GM04503 (cell line): Measurements from ENCODE around the gene TNFRSF21.
"Not testable (repeated sequence)": the region's sequence is repeated elsewhere in the genome, so short reads cannot be mapped to it uniquely, and the experiment has no call there.

Source experiments
- DNase-seq: peaks from one replicate; pipeline ENCODE4 v3.0.0-alpha.2; 2012; ENCODE audit warnings: low read depth

The TNFRSF21 gene

DNA sequence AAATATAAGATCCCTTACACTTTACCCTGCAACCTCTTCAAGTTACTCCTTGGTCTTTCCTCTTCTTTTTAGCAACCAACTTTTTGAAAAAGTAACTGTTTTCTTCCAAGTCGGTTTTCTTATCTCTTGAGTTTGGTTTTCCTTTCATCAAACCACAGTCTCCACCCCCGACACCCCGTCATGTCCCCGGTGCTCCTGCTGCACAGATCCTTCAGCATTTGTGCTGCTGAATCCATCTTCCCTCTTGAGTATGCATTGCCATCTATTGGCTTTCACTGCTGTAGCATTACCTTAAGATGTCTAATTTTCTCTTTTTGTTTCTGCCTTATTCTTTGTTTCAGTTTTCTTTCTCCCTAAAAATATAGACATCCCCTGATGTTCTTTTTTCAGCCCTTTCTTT, 11.9 kb upstream of the TNFRSF21 start:
- no peak for DNase-seq

DNA sequence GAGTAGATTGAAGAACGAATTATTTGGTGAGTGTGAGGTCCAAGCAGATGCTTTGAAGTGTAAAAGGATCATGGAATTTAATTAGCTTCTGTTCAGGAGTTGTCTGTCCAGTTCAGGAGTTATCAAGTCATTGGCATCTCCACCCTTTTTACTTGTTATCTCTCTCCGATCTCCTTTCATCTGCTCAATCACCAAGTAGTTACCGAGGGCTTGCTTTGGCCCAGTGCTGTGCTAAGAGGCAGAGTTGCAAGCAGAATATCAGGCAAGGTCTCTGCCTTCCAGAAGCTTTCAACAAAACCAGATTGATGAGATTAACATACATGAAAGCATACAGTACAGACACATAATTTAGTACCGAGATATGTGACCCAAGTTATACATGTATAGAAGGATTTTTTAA, 10.2 kb upstream of the TNFRSF21 start:
- no peak for DNase-seq

DNA sequence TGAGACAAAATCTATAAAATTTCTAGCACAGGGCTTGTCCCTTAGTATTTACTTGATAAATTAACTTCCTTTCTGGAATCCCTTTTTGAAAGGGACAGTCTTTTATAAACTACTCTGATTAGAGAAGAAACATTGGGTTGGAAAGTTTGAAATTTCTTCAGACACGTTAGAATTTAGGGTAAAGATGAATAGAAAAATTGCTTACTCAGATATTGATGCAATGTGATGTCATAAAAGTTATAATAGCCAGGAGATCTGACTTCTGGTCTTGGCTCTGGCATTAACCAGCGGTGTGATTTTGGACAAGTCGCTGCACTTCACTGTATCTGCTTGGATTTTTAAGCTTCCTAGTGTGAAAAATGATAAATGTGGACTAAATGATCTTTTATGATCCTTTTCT, 9.7 kb upstream of the TNFRSF21 start:
- DNase-seq: no peak

DNA sequence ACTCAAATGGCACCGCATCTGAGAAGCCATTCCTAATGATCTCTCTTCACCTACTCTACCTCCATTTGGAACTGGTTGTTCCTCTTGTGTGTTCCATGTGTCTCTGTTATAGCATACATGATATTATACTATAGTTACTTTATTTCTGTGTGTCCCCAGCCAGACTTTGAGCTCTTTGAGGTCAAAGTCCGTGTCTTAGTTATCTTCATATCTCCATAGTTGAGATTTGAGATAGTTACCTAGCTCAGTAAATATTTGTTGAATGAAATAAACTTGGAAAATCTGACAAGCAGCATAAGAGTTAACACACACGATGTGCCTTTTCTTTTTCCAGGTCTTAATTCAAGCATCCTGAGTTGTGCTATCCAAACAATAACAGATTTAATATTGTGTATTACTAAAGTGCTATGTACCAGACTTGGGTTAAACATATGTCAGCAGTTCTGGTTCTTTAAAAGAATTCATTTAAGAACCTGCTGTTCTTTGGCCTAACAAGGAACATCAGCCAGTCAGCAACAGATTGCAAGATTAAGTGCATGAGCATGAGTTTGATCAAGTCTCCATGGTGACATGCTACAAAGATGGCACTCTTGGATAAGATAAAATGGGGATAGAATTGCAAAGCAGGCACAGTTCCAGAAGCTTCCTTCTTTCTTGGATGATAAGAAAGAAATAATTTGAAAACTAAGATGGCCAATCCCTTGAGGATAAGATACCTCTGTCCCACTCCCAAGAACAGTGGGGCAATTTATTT, 8.7 kb upstream of the TNFRSF21 start:
- DNase-seq: no peak

DNA sequence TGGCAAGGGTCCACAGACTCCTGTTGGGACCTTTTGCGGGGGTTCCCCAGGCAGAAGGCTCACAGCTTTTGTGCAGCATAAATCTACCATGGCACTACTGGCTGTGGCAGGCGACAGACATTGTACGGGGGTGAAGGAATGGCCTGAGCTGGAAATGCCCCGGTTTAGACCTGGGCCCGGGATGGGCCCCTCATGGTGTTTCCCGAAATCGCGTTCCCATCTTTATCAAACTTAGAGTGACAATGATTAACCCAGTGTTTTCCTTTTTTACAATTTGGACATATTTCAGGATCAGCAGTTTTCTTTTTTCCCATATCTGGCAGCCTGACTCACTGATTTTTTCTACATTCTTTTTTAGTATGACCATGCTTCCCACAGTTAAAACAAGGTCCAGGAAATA, 5.5 kb upstream of the TNFRSF21 start:
- DNase-seq: not testable (repeated sequence)

DNA sequence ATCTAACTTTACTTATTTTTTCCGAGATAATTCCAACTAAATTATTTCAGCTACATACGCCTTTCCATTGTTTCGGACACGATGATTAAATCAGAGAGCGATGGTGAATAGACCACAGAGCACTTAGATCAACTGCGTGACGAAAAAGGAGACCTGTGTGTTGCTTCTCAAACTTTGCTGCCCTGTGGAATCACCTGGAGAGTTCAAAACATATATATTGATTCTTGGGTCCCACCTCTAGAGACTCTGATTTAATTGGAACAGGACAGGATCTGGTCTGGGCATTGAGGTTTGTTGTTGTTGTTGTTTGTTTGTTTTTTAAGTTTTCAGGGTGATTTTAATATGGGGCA, 401 bp upstream of the TNFRSF21 start:
- DNase-seq: no peak

DNA sequence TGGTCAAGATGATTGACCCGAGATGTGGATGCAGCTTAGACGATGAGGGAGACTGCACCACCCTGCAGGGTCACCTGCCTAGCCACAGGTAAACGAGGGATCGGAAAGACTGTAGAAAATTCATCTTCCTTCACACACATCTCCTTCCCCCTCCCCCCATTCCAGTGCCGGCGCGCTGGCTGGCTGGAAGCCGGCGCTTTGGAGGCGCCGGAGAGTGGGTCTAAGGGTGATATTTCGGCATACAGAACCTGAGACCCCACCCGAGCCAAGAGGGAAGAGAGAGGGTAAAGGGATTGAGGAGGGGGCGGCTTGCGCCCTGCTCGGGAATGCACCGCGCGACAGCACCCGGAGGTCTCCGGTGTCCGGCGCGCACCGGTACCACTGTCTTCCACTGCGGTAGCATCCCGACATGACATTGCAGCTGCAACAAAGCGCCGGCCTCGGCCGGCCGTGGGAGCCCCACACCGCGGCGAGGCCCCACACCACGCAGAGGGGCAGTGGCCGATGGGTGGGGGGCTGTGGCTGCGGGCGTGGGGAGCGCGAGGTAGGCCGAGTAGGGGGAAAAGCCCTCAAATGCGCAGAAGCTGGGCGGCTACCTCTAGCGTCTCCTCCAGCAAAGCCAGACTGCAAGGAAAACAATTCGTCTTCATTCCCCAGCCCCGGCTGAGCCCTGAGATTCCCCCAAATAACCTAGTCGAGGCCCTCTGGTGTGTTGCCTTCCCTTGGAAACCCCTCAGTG, 984 bp downstream of the TNFRSF21 start:
- DNase-seq: no peak

DNA sequence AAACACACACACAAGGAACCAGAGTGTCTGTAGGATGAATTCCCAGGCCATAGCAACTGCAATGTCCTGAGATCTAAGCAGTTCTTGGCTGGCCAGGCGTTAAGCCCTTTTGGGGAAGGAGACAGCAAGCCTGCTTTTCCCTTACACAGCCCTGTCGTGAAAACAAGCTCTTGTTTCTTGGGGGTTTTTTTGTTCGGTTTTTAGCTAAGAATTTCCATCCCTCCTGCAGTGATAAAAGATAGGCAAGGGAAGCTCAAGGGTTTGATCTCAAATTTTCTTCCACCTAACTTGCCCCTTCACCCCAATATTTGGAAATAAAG, 1.5 kb downstream of the TNFRSF21 start:
- no peak for DNase-seq

DNA sequence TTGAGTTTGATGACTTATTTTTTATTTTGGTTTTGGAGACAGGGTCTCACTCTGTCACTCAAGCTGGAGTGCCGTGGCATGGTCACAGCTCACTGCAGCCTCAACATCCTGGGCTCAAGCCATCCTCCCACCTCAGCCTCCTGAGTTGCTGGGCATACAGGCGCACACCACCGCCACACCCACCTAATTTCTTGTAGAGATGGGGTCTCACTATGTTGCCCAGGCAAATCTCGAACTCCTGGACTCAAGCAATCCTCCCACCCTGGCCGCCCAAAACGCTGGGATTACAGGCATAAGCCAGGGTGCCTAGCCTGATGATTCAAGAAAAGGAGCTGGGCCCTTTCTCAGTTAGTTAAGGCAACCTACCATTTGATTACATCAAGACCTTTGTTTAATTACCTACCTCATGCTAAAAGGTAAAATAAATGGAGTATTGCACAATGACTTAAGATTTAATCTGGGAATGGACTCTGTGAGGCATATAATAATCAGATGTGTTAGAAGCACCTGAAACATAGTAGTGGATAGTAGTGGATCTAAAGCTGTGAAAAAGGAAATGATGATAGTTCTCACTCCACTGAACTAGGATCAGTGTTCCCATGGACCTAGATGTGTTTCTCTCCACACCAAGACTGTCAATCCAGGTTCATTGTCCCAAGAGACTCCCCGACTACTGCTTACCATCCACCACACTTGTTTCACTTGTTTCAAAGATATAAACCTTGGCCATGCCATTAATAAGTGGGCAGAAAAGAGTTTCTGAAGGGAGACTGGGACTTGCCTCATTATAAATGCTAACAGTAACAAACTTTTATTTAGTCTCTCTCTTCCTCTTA, 2.1 kb downstream of the TNFRSF21 start:
- DNase-seq: no peak

DNA sequence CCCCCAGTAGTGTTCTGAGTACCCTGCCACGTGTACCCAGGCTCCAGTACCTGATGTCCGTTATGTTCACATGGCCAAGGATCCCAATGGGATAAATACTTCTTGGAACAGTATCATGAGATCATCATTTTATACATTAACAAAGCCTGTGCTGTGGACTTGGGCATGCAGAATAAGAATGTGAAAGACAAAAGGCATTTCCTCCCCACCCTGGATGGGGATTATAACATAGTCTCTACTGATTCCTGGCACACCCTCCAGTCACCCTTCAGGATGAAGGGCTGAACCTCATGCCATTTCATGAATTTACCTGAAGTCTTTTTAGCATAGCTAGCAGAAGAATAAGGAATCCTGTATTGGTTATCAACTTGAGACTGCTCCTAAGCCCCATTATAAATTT, 2.8 kb downstream of the TNFRSF21 start:
- DNase-seq: no peak

DNA sequence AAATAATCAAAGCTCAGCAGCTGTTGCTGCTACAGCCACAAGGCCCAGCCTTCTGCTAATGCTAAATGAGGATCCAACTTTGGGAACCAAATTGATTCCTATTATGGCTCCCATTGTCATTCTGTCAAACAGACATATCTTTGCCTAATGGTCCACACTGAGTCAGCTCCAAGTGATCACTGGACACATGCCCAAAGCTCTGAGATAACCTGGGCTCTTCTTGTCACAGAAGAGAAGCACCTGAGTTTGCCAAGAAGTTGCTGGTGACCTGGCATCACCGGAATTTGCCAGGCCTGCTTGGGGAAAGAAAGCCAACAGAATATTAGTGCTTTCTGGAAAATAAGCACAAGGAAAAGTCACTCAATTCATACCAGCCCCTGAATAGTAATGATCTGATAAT, 5.8 kb downstream of the TNFRSF21 start:
- DNase-seq: no peak

DNA sequence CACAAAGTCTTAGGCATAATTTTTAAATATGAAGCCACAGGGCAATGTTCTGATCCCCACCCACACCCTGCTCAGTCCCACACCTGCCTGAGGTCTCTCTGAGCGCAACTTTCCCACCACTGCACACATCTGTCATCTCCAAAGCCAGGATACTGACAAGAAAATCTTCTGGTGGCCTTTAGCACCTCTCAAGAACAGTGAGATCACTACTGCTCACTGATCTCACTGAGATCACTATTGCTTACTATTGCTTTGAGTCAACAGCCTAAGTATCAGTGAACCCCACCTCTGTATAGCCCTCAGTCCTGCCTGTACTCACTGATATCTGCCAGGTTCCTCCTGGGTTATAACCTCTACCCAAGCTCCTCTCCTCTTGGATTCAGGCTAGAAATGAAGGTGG, 6.4 kb downstream of the TNFRSF21 start:
- DNase-seq: no peak

DNA sequence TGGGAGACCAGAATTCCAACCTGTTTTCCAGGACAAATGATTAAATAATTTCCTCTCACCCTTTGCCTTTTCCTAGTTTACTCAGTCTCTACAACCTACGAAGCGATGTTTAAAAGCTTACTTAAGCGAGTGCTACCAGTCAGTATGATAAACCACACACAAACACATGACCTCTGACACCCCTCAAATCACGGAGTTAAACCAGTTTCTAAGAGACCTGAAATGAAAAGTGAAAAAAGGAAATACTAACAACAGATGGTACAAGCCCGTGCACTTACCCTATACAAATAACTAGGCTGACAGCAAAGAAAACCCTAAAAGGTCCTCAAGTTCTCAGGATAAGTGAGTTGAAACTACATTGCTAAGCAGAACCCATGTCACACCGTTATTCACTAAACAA, 7.7 kb downstream of the TNFRSF21 start:
- no peak for DNase-seq

DNA sequence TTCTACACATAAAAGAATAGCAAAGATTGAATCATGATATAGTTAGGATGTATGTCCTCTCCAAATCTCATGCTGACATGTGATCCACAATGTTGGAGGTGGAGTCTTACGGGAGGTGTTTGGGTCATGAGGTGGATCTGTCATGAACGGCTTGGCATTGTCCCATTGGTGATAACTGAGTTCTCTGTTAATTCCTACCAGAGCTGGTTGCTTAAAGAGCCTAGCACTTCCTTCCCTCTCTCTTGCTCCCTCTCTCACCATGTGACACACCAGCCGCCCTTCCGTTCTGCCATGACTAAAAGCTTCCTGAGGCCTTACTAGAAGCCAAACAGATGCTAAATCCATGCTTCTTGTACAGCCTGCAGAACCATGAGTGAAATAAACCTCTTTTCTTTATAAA, 8.3 kb downstream of the TNFRSF21 start:
- no peak for DNase-seq

DNA sequence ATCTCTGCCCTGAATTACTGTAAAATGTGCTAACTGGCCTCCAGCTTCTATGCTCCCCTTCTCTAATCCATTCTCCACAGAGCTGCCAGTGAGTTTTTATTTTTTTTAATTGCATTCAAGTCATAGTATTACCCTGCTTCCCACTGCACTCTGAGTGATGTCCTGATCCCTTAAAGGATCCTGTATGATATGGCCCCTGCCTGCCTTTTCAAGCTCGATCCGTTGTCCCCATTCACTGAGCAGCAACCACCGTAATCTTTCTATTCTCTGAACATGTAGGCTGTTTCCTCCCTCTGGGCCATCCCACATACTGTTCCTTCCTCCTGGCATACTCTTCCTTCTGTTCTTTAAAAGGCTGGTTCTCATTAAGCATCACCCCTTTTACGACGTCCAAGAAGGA, 9.3 kb downstream of the TNFRSF21 start:
- DNase-seq: no peak

DNA sequence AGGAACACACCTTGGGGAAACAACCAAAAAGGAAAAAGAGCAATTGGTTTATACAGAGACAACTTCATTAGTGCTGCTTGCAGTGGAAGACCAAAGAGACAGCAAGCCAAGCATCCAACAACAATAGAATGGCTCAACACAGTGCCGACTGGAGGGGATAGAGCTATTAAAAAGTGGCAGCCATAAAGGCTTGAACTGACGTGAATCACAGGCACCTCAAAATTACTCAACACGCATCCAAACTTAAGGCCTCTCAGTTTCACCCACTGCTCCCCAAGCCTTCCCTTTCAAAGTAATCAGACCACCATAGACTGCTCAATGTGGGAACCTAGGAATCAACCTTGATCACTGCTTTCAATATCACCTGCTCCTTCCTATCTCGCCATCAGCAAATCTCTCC, 9.7 kb downstream of the TNFRSF21 start:
- no peak for DNase-seq

DNA sequence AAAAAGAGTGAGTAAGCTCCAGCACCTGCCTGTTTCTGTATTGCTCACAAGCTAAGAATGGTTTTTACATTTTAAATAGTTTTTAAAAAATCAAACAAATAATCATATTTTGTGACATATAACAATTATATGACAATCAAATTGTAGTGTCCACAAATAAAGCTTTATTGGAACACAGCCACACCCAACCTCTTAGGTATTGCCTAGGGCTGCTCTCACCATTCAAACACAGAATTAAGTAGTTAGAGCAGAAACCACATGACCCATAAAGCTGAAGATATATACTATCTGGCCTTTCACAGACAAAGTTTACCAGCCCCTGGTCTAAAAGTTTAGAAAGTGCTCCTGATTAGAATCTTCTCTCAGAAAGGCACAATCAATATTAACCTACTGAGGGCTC, 11.2 kb downstream of the TNFRSF21 start:
- no peak for DNase-seq

DNA sequence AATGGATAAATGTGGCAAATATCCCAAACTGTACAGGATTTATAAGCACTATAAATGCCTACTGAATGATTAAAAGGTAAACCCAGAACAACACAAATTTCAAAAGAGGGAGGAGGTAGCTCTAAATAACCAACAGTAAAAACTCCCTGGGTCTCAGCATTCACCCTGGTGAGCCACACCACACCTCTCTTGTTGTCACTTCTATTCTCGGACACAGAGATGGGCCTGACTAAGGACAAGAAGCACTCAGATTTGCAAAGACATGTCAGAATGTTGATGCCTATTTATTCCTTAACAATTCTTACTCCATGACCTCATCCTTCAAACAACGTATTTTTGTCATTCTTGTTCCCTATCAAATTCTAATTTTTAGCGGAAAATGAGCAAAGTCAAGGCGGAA, 14.7 kb downstream of the TNFRSF21 start:
- no peak for DNase-seq

DNA sequence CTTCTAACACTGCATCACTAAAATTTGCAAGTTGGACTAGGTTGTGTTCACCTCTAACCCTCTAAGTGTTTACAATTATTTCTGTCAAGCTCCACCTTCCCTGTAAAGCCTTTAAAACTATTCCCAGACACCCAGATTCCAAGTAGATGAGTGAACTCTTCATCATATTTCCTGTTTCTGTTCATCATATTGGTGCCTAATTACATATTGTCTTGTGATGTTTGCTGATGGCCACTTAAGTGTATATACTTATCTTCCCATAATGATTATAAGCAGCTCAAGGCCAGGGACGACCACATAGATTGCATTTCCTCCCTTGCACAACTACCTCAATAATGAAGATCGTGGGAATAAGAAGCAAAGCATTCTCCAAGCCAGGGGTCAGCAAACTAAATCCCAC, 16.8 kb downstream of the TNFRSF21 start:
- DNase-seq: no peak

DNA sequence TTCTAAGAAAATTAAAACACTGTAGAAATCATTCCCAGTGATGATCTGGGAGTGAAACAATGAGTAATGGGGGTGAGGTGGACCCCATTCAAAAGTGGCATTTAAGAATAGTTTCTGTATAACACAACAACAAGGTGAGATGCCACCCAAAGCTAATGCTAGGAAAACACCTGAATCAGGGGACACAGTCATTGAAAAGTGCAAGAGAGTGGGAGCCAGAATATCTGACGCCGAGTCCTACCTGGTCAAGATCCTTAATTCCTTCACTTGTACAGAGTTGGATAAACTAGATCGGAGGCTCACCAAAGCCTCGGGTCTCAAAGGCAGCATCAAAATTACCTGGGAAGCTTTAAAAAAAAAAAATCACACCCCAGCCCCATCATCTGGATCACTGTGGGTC, 17.7 kb downstream of the TNFRSF21 start:
- DNase-seq: no peak

DNA sequence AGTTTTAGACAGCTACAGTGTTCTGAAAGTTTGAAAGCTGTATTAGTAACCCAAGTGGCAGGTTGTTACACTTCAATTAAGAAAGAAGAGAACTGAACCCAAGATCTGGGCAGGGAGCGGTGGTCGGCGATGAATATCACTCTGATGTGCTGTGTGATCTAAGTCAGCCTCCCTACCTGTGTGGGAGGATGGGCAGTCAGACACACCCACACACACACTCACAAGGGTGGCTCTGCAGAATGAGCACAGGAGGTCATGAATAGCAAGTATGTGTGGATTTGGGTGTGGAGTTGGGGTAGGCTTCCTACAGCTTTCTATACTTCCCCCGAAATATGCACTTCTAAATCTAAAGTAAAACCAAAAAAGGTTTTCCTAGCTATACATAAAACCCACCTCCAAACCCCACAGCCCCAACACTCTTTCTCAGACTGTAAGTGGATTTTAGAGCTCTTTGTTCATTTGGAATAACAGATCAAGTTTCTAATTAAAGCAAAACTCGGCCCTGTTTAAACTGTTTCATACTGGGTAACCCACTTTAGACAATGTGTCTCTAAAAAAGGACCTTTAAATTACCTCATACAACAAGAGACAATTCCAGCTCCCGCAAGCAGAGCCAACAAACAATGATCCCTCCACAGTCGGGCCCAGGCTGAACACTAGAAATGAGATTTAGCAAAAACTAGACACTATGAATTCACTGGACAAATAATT, 19.4 kb downstream of the TNFRSF21 start:
- DNase-seq: no peak

DNA sequence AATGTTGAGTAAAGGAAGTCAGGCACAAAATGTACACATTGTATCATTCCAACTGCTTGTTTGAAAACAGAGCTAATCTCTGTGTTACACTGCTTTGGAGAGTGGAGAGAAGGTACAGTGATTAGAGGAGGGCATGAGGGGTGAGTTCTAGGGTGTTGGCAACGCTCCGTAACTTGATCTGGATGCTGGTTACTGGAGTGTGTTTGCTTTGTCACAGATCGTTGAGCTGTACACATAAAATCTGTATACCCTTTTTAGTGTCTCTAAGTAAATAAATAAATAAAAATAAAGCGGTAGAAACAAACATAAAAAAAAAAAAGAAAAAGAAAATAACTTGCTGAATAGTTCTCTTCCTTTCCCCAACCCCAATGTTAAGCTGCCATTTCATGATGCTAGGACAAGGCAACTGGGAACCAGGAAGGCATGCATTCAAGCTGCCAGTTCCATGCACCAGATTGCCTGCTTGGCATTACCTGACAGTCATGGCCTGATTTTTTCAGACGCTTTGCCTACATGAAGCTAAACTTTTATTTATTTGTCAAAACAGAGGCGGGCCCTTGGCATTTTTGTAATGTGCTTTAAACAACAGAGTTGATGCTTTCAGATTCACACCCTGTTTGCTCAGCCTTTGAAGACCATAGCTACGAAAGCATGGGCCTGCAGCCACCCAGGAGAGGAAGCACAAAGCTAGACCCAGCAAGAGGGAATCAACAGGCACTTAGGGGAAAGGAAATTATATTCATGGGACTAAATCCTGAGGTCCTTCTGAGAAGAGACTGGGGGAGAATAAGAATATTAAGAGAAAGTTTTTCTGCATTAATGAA, 21.2 kb downstream of the TNFRSF21 start:
- DNase-seq: no peak
